ENCODE results near the gene SYT15. TPM values are rescaled to one million over a fixed set of nuclear protein-coding genes. Genes with fewer than 3 reads are reported as not detected.

Gene SYT15
- total RNA-seq, 1 donor from 2014 or later: 0.03 TPM

Other genes starting within 250 kb of the SYT15 start
- not detected in 2 replicates for gene ANXA8L1, start 203.4 kb upstream of the SYT15 start, total RNA-seq
- gene NPY4R, start 113.2 kb upstream of the SYT15 start, total RNA-seq: not detected in 2 replicates
- gene GPRIN2, start 22.5 kb upstream of the SYT15 start, total RNA-seq: not detected in 2 replicates

All from myocyte (in vitro differentiated cells).